AG04450 (cell line): Measurements from ENCODE around the gene MCTP1. TPM values are rescaled to one million over a fixed set of nuclear protein-coding genes. Genes with fewer than 3 reads are reported as not detected.

ENCODE experiments used
- CTCF ChIA-PET: fragments of 300-600, 350-600 bp; formaldehyde crosslinking; extraction: SDS; loops from one replicate; lab custom pipeline; 2022; ENCODE audit warnings: antibody characterized with exemption, inconsistent platforms; lab: Charles Lee
- POLR2A ChIA-PET: fragments of 350-600 bp; formaldehyde crosslinking; extraction: SDS; loops from one replicate; lab custom pipeline; 2021; ENCODE audit warnings: antibody characterized with exemption, inconsistent platforms; lab: Yijun Ruan, JAX
- DNase-seq: peaks from one replicate; pipeline ENCODE4 v3.0.0-alpha.2; 2011; ENCODE audit warnings: low read depth, low spot score
- H3K27ac ChIP-seq: one replicate; pipeline ENCODE4 v1.5.1; 2012; ENCODE audit warnings: low read depth, low read length, control low read depth
- H3K27me3 ChIP-seq: one replicate; pipeline ENCODE4 v1.6.0; 2012; ENCODE audit warnings: low read length; ENCODE audit not compliant: control insufficient read depth, insufficient read depth
- H3K4me3 ChIP-seq: 2 replicates; pipeline ENCODE4 v1.5.1; 2011; ENCODE audit warnings: mild to moderate bottlenecking, low read depth, low read length, control low read depth
- H3K9me3 ChIP-seq: 2 replicates; pipeline ENCODE4 v1.5.1; 2012; ENCODE audit warnings: low read length; ENCODE audit not compliant: control insufficient read depth, insufficient read depth
- CTCF ChIP-seq: IDR thresholded peaks from 2 replicates; pipeline ENCODE4 v1.5.1; 2011; ENCODE audit warnings: low read depth, low read length, control low read depth, inconsistent platforms
- polyA plus RNA-seq: library from polyadenylated mRNA; depleted of rRNA; stranded (reverse); fragments of >200 nt; gene quantifications from 2 replicates; pipeline ENCODE4 v1.2.3, GENCODE V29; 2011

MCTP1 gene
- polyA plus RNA-seq, 1 experiment, result 0.66 TPM

- H3K4me3 ChIP-seq, result no peak overlapping the region
- DNase-seq, result no peak
- no peak overlapping the region for H3K27ac ChIP-seq
- POLR2A ChIA-PET, result no interaction called here
- no peaks in the 10 kb centered on the region for H3K9me3 ChIP-seq
- CTCF ChIA-PET, result interaction anchor here (0.6 to 5.0 kb wide), 4 partner anchors 109 to 351 kb away, joined by 3 to 72 read pairs (median 4); no protein-coding TSS in a partner anchor
- peak; percentile 57 for TF ChIP-seq CTCF
- no peaks in the 10 kb centered on the region for H3K27me3 ChIP-seq
Observed at GRCh38 chr5:95261437-95262175, 23.3 kb downstream of the MCTP1 start.

- TF ChIP-seq CTCF, result no peak
- no peak overlapping the region for H3K4me3 ChIP-seq
- DNase-seq, result no peak
- H3K27me3 ChIP-seq, result no peaks in the 10 kb centered on the region
- ChIA-PET CTCF (interaction anchor here (1.9 kb wide), 1 partner anchor 289 kb away, joined by 7 read pairs; no protein-coding TSS in a partner anchor), POLR2A (no interaction called here)
- H3K9me3 ChIP-seq, result no peaks in the 10 kb centered on the region
- no peak overlapping the region for H3K27ac ChIP-seq
Observed at GRCh38 chr5:95256991-95257390, 27.9 kb downstream of the MCTP1 start.

GRCh38 chr5:95256446-95256845 is 28.4 kb downstream of the MCTP1 start:
- ChIA-PET CTCF (interaction anchor here (1.9 kb wide), 1 partner anchor 288 kb away, joined by 7 read pairs; no protein-coding TSS in a partner anchor), POLR2A (no interaction called here)
- Histone ChIP-seq H3K4me3 (no peak overlapping the region), H3K27ac (no peak overlapping the region), H3K27me3 (no peaks in the 10 kb centered on the region), H3K9me3 (no peaks in the 10 kb centered on the region)
- DNase-seq, result no peak
- TF ChIP-seq CTCF, result no peak

GRCh38 chr5:95252801-95253200 is 32.1 kb downstream of the MCTP1 start:
- no peak overlapping the region for H3K4me3 ChIP-seq
- H3K27ac ChIP-seq, result no peak overlapping the region
- no peaks in the 10 kb centered on the region for H3K9me3 ChIP-seq
- H3K27me3 ChIP-seq, result no peaks in the 10 kb centered on the region
- no peak for TF ChIP-seq CTCF
- ChIA-PET POLR2A (no interaction called here), CTCF (no interaction called here)
- DNase-seq, result no peak

- Histone ChIP-seq H3K9me3 (no peaks in the 10 kb centered on the region), H3K27ac (no peak overlapping the region), H3K4me3 (no peak overlapping the region), H3K27me3 (no peaks in the 10 kb centered on the region)
- ChIA-PET POLR2A (no interaction called here), CTCF (no interaction called here)
- DNase-seq, result no peak
- TF ChIP-seq CTCF, result no peak
Observed at GRCh38 chr5:95251185-95251584, 33.7 kb downstream of the MCTP1 start.
